Peyer's patch (tissue), 4 donors: ENCODE measurements around the gene IQCE. TPM values are rescaled to one million over a fixed set of nuclear protein-coding genes. Genes with fewer than 3 reads are reported as not detected.

ENCODE experiments used
- DNase-seq, 3 donors: peaks; one replicate each; pipeline ENCODE4 v3.0.0-alpha.2; 2017 to 2019
- H3K27ac ChIP-seq, 4 donors: fragments of 200-600 bp; sonication (generic); one replicate each; pipeline ENCODE4 v1.5.1; 2016 to 2019
- H3K27me3 ChIP-seq, 2 donors: fragments of 200-600 bp; sonication (generic); one replicate each; pipeline ENCODE4 v1.5.1; 2019
- H3K36me3 ChIP-seq, 3 donors: fragments of 200-600 bp; sonication (generic); one replicate each; pipeline ENCODE4 v1.5.1; 2016 to 2019
- H3K4me1 ChIP-seq, 4 donors: fragments of 200-600 bp; sonication (generic); one replicate each; pipeline ENCODE4 v1.5.1; 2016 to 2019
- H3K4me3 ChIP-seq, 4 donors: fragments of 200-600 bp; sonication (generic); 1 replicate in 3 of 4; 2 replicates in 1 of 4; pipeline ENCODE4 v1.5.1; 2016 to 2019; ENCODE audit warnings: mild to moderate bottlenecking in 1 of 4
- H3K9me3 ChIP-seq, 4 donors: fragments of 200-600 bp; sonication (generic); one replicate each; pipeline ENCODE4 v1.5.1; 2016 to 2019; ENCODE audit warnings: mild to moderate bottlenecking in 1 of 4
- POLR2A ChIP-seq, 2 donors: fragments of 450-650 bp; IDR thresholded peaks; one replicate each; pipeline ENCODE4 v1.5.1; 2017; ENCODE audit warnings: antibody characterized with exemption in 2 of 2, mild to moderate bottlenecking in 2 of 2, moderate library complexity in 2 of 2
- total RNA-seq, 4 donors: library from RNA; depleted of rRNA; stranded (reverse); fragments of >200 nt; gene quantifications; one replicate each; pipeline ENCODE4 v1.1.0, GENCODE V29; 2016
- TF ChIP-seq, protein P1 (sequence below), 6 experiments: fragments of 450-650 bp in 4 of 6; fragments of 200-600 bp in 2 of 6; sonication (generic) in 1 of 6; IDR thresholded peaks; one replicate each; pipeline ENCODE4 v1.5.1; 2017 to 2019; ENCODE audit warnings: antibody characterized with exemption in 6 of 6, mild to moderate bottlenecking in 3 of 6, moderate library complexity in 1 of 6

IQCE gene
- total RNA-seq, 4 donors from 2014 or later: 30.0 to 159 (median 72.2) TPM

DNA sequence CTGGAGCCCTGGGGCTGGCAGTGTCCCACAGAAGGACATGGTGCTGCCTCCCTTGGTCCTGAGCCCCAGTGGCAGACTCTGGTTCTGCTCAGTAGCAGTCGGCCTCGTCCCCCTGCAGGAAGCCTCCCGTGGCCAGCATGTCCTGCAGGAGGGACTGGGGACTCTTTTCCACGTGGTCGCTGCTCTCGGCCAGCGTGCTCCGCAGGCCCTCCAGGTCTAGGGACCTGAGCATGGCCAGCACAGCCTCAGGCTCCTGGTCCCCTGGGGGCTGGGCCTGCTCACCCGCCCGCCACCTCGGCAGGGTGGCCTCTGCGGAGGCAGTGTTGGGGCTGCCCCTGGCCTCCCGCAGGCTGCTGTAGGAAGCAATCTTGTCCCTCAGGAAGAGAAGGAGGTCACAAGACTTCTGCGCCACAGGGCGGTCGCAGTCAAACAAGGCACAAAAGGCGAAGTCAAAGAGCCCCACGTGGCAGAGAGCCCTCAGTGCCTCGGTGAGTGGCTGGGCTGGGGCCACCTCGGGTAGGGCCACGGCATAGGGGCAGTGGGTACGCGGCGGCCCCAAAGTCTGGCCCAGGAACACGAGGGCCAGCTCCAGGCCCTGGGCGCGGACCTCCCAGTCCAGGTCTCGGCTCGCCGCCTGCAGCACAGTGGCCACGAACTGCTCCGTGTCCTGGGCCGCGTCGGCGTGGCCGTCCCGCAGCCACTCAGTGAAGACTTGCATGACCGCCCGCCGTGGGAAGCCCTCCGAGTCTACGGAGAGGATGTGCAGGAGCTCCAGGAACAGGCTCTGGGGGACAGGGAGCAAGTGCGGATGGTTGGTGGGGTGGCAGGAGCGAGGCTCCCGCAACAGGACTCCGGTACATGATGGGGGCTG, 20.6 kb upstream of the IQCE start:
- no peaks in the 10 kb centered on the region for H3K27me3 ChIP-seq
- no peak overlapping the region for H3K4me3 ChIP-seq
- H3K27ac ChIP-seq: no peak overlapping the region
- H3K4me1 ChIP-seq: no peaks in the 10 kb centered on the region
- TF ChIP-seq POLR2A (IDR thresholded peaks at IDR 0.05): no peak
- H3K9me3 ChIP-seq: no peaks in the 10 kb centered on the region
- peak in 2 of 3 donors; percentile 46 for DNase-seq
- H3K36me3 ChIP-seq: peaks cover 0 to 54% (median 0%) of the 10 kb centered on the region in 3 donors

DNA sequence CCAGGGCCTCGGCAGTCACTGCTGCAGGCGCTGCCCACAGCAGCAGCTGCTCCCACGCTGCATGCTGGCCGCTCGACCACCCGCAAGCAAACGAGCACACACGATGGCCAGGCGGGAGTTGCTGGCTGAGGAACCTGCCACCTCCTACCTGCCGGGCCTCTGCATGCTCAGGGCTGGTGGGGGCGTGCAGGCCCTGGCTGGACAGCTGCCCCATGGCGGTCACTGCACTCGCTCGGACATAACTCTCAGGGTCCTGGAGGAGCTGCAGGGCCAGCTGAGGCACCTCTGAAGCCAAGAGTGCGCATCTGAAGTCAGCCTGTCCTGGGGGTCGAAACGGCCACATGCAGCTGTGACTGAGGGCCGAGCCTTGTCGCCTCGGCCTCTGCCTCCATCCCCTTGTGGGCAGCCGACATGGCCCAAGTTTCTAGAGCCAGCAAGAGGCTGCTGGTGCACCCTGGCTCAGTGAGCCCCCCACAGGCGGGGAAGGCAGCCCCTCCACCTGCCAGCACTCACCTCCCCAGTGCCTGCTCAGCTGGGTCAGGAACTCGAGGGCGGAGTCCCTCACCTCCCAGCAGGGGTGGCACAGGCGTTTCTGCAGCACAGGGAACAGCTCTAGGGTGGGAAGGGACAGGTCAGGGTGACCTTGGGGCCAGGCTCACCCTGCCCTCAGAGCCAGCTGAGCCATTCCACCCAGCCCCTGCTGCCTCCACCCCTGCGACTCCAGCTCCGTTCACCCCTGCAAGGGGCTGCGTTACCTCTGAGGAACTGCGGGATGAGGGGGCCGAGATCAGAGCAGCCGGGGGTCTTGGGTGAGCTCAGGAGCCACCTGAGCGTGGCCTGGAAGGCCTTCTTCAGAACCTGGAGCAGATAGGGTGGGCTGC, 19.5 kb upstream of the IQCE start:
- Histone ChIP-seq H3K9me3 (no peaks in the 10 kb centered on the region), H3K4me1 (no peaks in the 10 kb centered on the region), H3K36me3 (peaks cover 0 to 62% (median 0%) of the 10 kb centered on the region in 3 donors), H3K27me3 (no peaks in the 10 kb centered on the region), H3K27ac (no peak overlapping the region), H3K4me3 (no peak overlapping the region)
- peak in 2 of 3 donors; percentile 41 to 44 for DNase-seq
- no peak for TF ChIP-seq POLR2A (IDR thresholded peaks at IDR 0.05)
- TF ChIP-seq, protein P1, sequence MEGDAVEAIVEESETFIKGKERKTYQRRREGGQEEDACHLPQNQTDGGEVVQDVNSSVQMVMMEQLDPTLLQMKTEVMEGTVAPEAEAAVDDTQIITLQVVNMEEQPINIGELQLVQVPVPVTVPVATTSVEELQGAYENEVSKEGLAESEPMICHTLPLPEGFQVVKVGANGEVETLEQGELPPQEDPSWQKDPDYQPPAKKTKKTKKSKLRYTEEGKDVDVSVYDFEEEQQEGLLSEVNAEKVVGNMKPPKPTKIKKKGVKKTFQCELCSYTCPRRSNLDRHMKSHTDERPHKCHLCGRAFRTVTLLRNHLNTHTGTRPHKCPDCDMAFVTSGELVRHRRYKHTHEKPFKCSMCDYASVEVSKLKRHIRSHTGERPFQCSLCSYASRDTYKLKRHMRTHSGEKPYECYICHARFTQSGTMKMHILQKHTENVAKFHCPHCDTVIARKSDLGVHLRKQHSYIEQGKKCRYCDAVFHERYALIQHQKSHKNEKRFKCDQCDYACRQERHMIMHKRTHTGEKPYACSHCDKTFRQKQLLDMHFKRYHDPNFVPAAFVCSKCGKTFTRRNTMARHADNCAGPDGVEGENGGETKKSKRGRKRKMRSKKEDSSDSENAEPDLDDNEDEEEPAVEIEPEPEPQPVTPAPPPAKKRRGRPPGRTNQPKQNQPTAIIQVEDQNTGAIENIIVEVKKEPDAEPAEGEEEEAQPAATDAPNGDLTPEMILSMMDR (IDR thresholded peaks at IDR 0.05): no peak

DNA sequence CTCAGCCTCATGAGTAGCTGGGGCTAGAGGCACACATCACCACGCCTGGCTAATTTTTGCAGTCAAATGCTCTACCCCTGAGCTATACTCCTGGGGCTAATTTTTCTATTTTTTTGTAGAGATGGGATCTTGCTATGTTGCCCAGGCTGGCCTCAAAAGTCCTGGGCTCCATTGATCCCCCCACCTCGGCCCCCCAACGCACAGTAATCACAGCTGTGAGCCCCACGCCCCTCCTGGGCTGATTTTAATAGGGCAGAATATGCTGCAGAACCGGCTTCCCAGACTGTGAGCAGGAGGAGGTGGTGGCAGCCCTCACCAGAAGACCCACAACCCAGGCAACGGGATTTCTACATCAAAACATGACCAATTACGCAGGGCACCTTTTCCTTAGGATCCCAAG, 18.6 kb upstream of the IQCE start:
- Histone ChIP-seq H3K36me3 (peaks cover 0 to 71% (median 0%) of the 10 kb centered on the region in 3 donors), H3K27ac (no peak overlapping the region), H3K4me3 (no peak overlapping the region), H3K4me1 (no peaks in the 10 kb centered on the region), H3K9me3 (no peaks in the 10 kb centered on the region), H3K27me3 (no peaks in the 10 kb centered on the region)
- TF ChIP-seq, protein P1 (IDR thresholded peaks at IDR 0.05): no peak
- TF ChIP-seq POLR2A (IDR thresholded peaks at IDR 0.05): no peak
- peak in 1 of 3 donors; percentile 27 for DNase-seq

DNA sequence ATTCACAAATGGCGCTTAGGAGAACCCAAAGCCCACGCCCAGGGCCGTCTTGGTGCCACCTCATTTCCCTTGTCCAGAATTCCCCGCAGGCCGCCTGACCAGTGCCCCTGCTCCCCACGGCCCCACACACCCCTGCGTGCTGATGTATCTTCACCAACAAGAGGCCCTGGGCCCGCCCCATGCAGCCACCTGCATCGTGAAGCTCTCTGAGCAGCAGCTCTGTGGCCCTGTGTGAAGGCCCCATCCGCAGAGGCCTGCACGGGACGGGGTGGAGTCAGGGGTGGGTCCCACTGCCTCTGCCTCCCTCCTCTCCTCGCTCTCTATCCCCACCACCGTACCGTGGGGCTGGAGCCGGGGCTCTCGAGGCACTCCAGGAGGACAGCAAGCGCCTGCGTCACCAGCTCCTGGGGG, 18.1 kb upstream of the IQCE start:
- Histone ChIP-seq H3K27me3 (no peaks in the 10 kb centered on the region), H3K27ac (no peak overlapping the region), H3K4me1 (no peaks in the 10 kb centered on the region), H3K4me3 (no peak overlapping the region), H3K36me3 (peaks cover 0 to 75% (median 0%) of the 10 kb centered on the region in 3 donors), H3K9me3 (no peaks in the 10 kb centered on the region)
- TF ChIP-seq POLR2A (IDR thresholded peaks at IDR 0.05): no peak
- TF ChIP-seq, protein P1 (IDR thresholded peaks at IDR 0.05): no peak
- DNase-seq: peak in 2 of 3 donors; percentile 14 to 45

DNA sequence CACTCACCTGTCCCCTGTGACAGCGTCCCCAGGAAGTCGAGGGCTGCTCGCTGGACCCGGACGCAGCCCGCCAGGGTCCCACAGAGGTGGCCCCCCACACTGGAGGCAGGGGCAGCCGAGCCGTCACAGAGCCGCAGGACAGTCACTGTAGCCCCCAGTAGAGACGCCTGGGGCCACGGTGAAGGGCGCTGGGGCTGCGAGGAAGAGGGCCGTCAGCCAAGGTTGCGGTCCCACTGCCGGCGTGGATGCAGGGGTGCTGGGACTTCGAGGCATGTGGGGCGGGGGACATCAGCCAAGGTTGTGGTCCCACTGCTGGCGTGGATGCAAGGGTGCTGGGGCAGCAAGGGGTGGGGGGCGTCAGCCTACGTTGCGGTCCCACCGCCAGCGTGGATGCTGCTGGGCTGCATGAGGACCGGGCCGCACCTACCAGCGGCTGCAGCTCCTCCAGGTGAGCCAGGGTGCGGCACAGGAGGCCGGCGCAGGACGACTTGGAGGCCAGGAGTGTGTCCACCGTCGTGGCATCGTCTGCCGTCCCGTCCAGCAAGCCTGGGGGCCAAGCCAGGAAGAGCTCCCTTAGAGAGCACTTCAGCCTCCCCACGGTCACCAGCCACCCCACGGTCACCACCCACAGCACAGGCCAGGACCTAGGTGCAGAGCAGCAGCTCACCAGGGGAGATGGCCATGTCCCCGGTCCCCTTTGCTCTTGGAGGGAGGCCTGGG, 17.3 kb upstream of the IQCE start:
- no peaks in the 10 kb centered on the region for H3K9me3 ChIP-seq
- peak in 2 of 3 donors; percentile 8 to 45 for DNase-seq
- no peaks in the 10 kb centered on the region for H3K27me3 ChIP-seq
- peaks cover 0 to 83% (median 0%) of the 10 kb centered on the region in 3 donors for H3K36me3 ChIP-seq
- TF ChIP-seq, protein P1 (IDR thresholded peaks at IDR 0.05): no peak
- H3K4me3 ChIP-seq: no peak overlapping the region
- H3K4me1 ChIP-seq: no peaks in the 10 kb centered on the region
- no peak overlapping the region for H3K27ac ChIP-seq
